ENCODE measurements around the gene AMOTL1. TPM values are rescaled to one million over a fixed set of nuclear protein-coding genes. Genes with fewer than 3 reads are reported as not detected.

The AMOTL1 gene
- total RNA-seq, 2 experiments from 2014 or later, result 0.08 TPM; not detected in 1

- Mint-ChIP-seq H3K9me3 (no peaks in the 10 kb centered on the region), H3K27me3 (peaks cover 11% of the 10 kb centered on the region), H3K36me3 (ENCODE audit: low read depth) (no peaks in the 10 kb centered on the region), H3K27ac (no peak overlapping the region), H3K4me1 (ENCODE audit: low read depth) (no peaks in the 10 kb centered on the region), H3K4me3 (no peak overlapping the region)
- ChIA-PET POLR2A (no interaction called here), CTCF (no interaction called here)
- no peak for ATAC-seq (ENCODE audit: poor library complexity)
- DNase-seq, result no peak
- intact Hi-C loops (cut with DNase I, micrococcal nuclease), result loop anchor here (5.0 to 10.0 kb wide), 3 partner anchors 974 to 1636 kb away; no protein-coding TSS in a partner anchor
- Histone ChIP-seq H3K27me3 (ENCODE audit: control insufficient read depth in 1 of 2, insufficient read depth in 2 of 2, low read length in 2 of 2) (peaks cover 0 to 12% of the 10 kb centered on the region in 2 experiments), H3K36me3 (ENCODE audit: insufficient read depth, low read length) (no peaks in the 10 kb centered on the region), H3K9me3 (ENCODE audit: control insufficient read depth in 1 of 2, insufficient read depth in 1 of 2, low read length in 2 of 2) (no peaks in the 10 kb centered on the region), H3K4me3 (ENCODE audit: low read length) (no peak overlapping the region), H3K27ac (ENCODE audit: low read depth in 1 of 2, low read length in 2 of 2) (no peak overlapping the region), H3K4me1 (ENCODE audit: insufficient read depth, low read length) (no peaks in the 10 kb centered on the region)
- no peak for TF ChIP-seq CTCF (IDR thresholded peaks at IDR 0.05)
Measured at GRCh38 chr11:94788396-94788795, 20.2 kb downstream of the AMOTL1 start.

- DNase-seq, result no peak
- CTCF ChIA-PET, result no interaction called here
- POLR2A ChIA-PET, result no interaction called here
- Histone ChIP-seq H3K27ac (ENCODE audit: low read depth in 1 of 2, low read length in 2 of 2) (no peak overlapping the region), H3K9me3 (ENCODE audit: control insufficient read depth in 1 of 2, insufficient read depth in 1 of 2, low read length in 2 of 2) (no peaks in the 10 kb centered on the region), H3K4me3 (ENCODE audit: low read length) (no peak overlapping the region), H3K36me3 (ENCODE audit: insufficient read depth, low read length) (no peaks in the 10 kb centered on the region), H3K27me3 (ENCODE audit: control insufficient read depth in 1 of 2, insufficient read depth in 2 of 2, low read length in 2 of 2) (peaks cover 0 to 6% of the 10 kb centered on the region in 2 experiments), H3K4me1 (ENCODE audit: insufficient read depth, low read length) (no peaks in the 10 kb centered on the region)
- Mint-ChIP-seq H3K4me1 (ENCODE audit: low read depth) (no peaks in the 10 kb centered on the region), H3K27me3 (peaks cover 11% of the 10 kb centered on the region), H3K27ac (no peak overlapping the region), H3K4me3 (no peak overlapping the region), H3K9me3 (no peaks in the 10 kb centered on the region), H3K36me3 (ENCODE audit: low read depth) (no peaks in the 10 kb centered on the region)
- no peak for TF ChIP-seq CTCF (IDR thresholded peaks at IDR 0.05)
- ATAC-seq (ENCODE audit: poor library complexity), result no peak
- intact Hi-C loops (cut with DNase I, micrococcal nuclease), result loop anchor here in 1 of 2 experiments (10.0 kb wide), 1 partner anchor 355 kb away; no protein-coding TSS in a partner anchor
Measured at GRCh38 chr11:94790197-94790596, 22.0 kb downstream of the AMOTL1 start.

- Mint-ChIP-seq H3K4me1 (ENCODE audit: low read depth) (no peaks in the 10 kb centered on the region), H3K27ac (no peak overlapping the region), H3K27me3 (peaks cover 11% of the 10 kb centered on the region), H3K9me3 (no peaks in the 10 kb centered on the region), H3K36me3 (ENCODE audit: low read depth) (no peaks in the 10 kb centered on the region), H3K4me3 (no peak overlapping the region)
- TF ChIP-seq CTCF (IDR thresholded peaks at IDR 0.05), result no peak
- DNase-seq, result no peak
- no peak for ATAC-seq (ENCODE audit: poor library complexity)
- no peak overlapping the region for H3K4me3 ChIP-seq (ENCODE audit: low read length)
- ChIA-PET POLR2A (no interaction called here), CTCF (no interaction called here)
- H3K27me3 ChIP-seq (ENCODE audit: control insufficient read depth in 1 of 2, insufficient read depth in 2 of 2, low read length in 2 of 2), result peaks cover 0 to 6% of the 10 kb centered on the region in 2 experiments
- H3K9me3 ChIP-seq (ENCODE audit: control insufficient read depth in 1 of 2, insufficient read depth in 1 of 2, low read length in 2 of 2), result no peaks in the 10 kb centered on the region
- H3K4me1 ChIP-seq (ENCODE audit: insufficient read depth, low read length), result no peaks in the 10 kb centered on the region
- H3K36me3 ChIP-seq (ENCODE audit: insufficient read depth, low read length), result no peaks in the 10 kb centered on the region
- intact Hi-C loops (cut with DNase I, micrococcal nuclease), result loop anchor here in 1 of 2 experiments (10.0 kb wide), 1 partner anchor 354 kb away; no protein-coding TSS in a partner anchor
- no peak overlapping the region for H3K27ac ChIP-seq (ENCODE audit: low read depth in 1 of 2, low read length in 2 of 2)
Measured at GRCh38 chr11:94790661-94791180, 22.6 kb downstream of the AMOTL1 start.

All from CD4-positive, alpha-beta T cell (primary cell).